ENCODE results near the gene NAXE.

DNA sequence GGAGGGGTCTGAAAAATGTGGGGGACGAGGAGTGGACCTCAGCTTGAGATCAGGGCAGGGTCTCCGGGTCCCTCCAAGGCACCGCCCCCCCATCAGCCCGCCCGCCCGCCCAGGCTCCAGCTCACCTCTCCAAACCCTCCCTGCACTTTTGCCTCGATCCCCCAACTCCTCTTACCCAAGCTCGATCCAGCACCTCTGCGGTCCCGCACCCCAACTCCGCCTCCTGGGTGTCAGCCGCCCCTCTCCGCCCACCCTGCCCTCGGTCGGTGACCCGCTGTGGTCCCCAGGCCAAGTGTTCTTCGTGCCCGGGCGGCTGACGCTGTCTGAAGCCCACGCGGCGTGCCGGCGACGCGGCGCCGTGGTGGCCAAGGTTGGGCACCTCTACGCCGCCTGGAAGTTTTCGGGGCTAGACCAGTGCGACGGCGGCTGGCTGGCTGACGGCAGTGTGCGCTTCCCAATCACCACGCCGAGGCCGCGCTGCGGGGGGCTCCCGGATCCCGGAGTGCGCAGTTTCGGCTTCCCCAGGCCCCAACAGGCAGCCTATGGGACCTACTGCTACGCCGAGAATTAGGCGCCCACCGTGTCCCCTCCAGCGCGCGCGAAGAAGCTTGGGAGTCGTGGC is 33.3 kb downstream of the NAXE start:
- TF ChIP-seq, protein P1, sequence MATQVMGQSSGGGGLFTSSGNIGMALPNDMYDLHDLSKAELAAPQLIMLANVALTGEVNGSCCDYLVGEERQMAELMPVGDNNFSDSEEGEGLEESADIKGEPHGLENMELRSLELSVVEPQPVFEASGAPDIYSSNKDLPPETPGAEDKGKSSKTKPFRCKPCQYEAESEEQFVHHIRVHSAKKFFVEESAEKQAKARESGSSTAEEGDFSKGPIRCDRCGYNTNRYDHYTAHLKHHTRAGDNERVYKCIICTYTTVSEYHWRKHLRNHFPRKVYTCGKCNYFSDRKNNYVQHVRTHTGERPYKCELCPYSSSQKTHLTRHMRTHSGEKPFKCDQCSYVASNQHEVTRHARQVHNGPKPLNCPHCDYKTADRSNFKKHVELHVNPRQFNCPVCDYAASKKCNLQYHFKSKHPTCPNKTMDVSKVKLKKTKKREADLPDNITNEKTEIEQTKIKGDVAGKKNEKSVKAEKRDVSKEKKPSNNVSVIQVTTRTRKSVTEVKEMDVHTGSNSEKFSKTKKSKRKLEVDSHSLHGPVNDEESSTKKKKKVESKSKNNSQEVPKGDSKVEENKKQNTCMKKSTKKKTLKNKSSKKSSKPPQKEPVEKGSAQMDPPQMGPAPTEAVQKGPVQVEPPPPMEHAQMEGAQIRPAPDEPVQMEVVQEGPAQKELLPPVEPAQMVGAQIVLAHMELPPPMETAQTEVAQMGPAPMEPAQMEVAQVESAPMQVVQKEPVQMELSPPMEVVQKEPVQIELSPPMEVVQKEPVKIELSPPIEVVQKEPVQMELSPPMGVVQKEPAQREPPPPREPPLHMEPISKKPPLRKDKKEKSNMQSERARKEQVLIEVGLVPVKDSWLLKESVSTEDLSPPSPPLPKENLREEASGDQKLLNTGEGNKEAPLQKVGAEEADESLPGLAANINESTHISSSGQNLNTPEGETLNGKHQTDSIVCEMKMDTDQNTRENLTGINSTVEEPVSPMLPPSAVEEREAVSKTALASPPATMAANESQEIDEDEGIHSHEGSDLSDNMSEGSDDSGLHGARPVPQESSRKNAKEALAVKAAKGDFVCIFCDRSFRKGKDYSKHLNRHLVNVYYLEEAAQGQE (IDR thresholded peaks at IDR 0.05; ENCODE audit: low read depth), result no peak
- TF ChIP-seq EP300 (IDR thresholded peaks at IDR 0.05; ENCODE audit: borderline replicate concordance) (no peak), CREB1 (IDR thresholded peaks at IDR 0.05; ENCODE audit: low read depth) (no peak), RAD21 (IDR thresholded peaks at IDR 0.05; ENCODE audit: low read depth) (no peak), TAF1 (IDR thresholded peaks at IDR 0.05; ENCODE audit: low read depth) (no peak), EGR1 (IDR thresholded peaks at IDR 0.05) (no peak), ZBTB7A (IDR thresholded peaks at IDR 0.05; ENCODE audit: low read depth) (no peak), TCF12 (IDR thresholded peaks at IDR 0.05; ENCODE audit: low read depth) (no peak), TEAD4 (IDR thresholded peaks at IDR 0.05) (no peak), CEBPB (IDR thresholded peaks at IDR 0.05) (no peak)
- TF ChIP-seq, protein P2, sequence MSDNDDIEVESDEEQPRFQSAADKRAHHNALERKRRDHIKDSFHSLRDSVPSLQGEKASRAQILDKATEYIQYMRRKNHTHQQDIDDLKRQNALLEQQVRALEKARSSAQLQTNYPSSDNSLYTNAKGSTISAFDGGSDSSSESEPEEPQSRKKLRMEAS (IDR thresholded peaks at IDR 0.05), result no peak
